SJCRH30 (cell line): Measurements from ENCODE around the gene JARID2. TPM values are rescaled to one million over a fixed set of nuclear protein-coding genes. Genes with fewer than 3 reads are reported as not detected.
"Not testable (repeated sequence)": the region's sequence is repeated elsewhere in the genome, so short reads cannot be mapped to it uniquely, and the experiment has no call there.

ENCODE experiments used
- DNase-seq, 2 experiments: peaks; one replicate each; pipeline ENCODE4 v3.0.0-alpha.2; 2015 to 2020
- H3K27ac ChIP-seq: fragments of 250-450 bp; sonication (Bioruptor Pico); 2 replicates; pipeline ENCODE4 v1.5.1; 2020; ENCODE audit warnings: mild to moderate bottlenecking, moderate library complexity
- H3K27me3 ChIP-seq: fragments of 250-450 bp; sonication (Bioruptor Pico); 2 replicates; pipeline ENCODE4 v1.5.1; 2020; ENCODE audit warnings: mild to moderate bottlenecking, moderate library complexity
- H3K36me3 ChIP-seq: fragments of 250-450 bp; sonication (Bioruptor Pico); 2 replicates; pipeline ENCODE4 v1.5.1; 2020; ENCODE audit warnings: mild to moderate bottlenecking, moderate library complexity
- H3K4me1 ChIP-seq: fragments of 250-450 bp; sonication (Bioruptor Pico); 2 replicates; pipeline ENCODE4 v1.5.1; 2020; ENCODE audit warnings: mild to moderate bottlenecking, moderate library complexity
- H3K4me3 ChIP-seq: fragments of 250-450 bp; sonication (Bioruptor Pico); 2 replicates; pipeline ENCODE4 v1.5.1; 2020; ENCODE audit warnings: mild to moderate bottlenecking, moderate library complexity
- H3K9me3 ChIP-seq: fragments of 250-450 bp; sonication (Bioruptor Pico); replicated peaks from 2 replicates; pipeline ENCODE4 v1.5.1; 2020; ENCODE audit warnings: mild to moderate bottlenecking, moderate library complexity
- total RNA-seq: library from RNA; depleted of rRNA; stranded (reverse); fragments of >200 nt; shearing (Covaris generic); gene quantifications from 2 replicates; pipeline ENCODE4 v1.2.3, GENCODE V29; 2014

The JARID2 gene
- total RNA-seq, 1 experiment from 2014 or later: 18.5 TPM

DNA sequence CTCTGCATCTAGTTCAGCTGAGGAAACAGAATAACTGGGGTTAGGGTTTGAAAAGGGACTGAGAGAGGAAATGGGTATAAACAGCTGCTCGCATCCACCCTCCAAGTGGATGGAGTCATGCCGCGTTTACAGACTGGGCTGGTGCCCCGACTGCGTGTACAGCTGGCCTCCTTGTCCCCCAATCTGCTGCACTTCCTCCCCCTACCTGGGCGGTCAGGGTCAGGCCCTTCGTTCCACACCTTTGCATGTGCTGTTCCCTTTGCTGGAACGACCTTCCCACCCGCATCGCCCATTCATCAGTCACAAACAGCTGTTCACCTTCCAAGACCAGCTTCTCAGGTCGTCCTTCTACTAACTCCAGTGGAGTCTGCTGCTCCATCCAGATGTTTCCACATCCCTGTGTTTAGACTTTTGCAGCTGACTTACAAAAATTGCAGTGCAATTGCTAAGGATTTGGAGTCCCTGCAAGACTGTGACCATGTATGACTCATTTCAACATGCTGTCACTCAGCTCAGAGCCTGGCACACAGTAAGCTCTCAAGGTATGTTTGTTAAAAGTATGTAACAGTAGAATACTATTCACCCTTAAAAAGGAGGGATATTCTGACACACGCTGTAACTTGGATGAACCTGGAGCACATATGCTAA, 287.6 kb downstream of the JARID2 start:
- H3K4me1 ChIP-seq: no peaks in the 10 kb centered on the region
- DNase-seq: no peak
- no peaks in the 10 kb centered on the region for H3K36me3 ChIP-seq
- no peak overlapping the region for H3K27ac ChIP-seq
- H3K27me3 ChIP-seq: no peaks in the 10 kb centered on the region
- no peak overlapping the region for H3K4me3 ChIP-seq
- no peaks in the 10 kb centered on the region for H3K9me3 ChIP-seq

DNA sequence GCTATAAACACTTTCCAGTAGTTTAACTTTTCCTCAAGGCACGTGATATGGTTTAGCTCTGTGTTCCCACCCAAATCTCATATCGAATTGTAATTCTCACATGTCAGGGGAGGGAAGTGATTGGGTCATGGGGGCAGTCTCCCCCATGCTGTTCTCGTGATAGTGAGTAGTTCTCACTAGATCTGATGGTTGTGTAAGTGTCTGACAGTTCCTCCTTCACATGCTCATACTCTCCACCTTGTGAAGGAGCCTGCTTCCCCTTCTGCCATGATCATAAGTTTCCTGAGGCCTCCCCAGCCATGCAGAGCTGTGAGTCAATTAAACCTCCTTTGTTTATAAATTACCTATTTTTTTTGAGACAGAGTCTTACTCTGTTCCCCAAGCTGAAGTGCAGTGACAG, 289.1 kb downstream of the JARID2 start:
- no peak overlapping the region for H3K4me3 ChIP-seq
- no peaks in the 10 kb centered on the region for H3K36me3 ChIP-seq
- H3K4me1 ChIP-seq: no peaks in the 10 kb centered on the region
- H3K27me3 ChIP-seq: no peaks in the 10 kb centered on the region
- no peak for DNase-seq
- no peak overlapping the region for H3K27ac ChIP-seq
- H3K9me3 ChIP-seq: no peaks in the 10 kb centered on the region

DNA sequence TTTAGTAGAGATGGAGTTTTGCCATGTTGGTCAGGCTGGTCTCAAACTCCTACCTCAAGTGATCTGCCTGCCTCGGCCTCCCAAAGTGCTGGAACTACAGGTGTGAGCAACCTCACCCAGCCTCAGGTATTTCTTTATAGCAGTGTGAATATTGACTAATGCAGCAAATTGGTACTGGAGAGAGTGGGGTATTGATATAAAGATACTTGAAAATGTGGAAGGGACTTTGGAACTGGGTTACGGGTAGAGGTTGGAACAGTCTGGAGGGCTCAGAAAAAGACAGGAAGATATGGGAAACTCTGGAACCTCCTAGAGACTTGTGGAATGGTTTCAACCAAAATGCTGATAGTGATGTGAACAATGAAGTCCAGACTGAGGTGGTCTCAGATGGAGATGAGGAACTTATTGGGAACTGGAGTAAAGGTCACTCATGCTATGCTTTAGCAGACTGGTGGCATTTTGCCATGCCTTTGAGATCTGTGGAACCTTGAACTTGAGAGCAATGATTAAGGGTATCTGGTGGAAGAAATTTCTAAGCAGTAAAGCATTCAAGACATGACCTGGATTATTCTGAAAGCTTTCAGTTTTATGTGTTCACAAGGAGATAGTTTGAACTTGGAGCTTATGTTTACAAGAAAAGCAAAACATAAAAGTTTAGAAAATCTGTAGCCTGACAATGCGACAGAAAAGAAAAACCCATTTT, 289.8 kb downstream of the JARID2 start:
- Histone ChIP-seq H3K9me3 (no peaks in the 10 kb centered on the region), H3K4me1 (no peaks in the 10 kb centered on the region), H3K27ac (no peak overlapping the region), H3K36me3 (no peaks in the 10 kb centered on the region), H3K27me3 (no peaks in the 10 kb centered on the region), H3K4me3 (no peak overlapping the region)
- DNase-seq: no peak

DNA sequence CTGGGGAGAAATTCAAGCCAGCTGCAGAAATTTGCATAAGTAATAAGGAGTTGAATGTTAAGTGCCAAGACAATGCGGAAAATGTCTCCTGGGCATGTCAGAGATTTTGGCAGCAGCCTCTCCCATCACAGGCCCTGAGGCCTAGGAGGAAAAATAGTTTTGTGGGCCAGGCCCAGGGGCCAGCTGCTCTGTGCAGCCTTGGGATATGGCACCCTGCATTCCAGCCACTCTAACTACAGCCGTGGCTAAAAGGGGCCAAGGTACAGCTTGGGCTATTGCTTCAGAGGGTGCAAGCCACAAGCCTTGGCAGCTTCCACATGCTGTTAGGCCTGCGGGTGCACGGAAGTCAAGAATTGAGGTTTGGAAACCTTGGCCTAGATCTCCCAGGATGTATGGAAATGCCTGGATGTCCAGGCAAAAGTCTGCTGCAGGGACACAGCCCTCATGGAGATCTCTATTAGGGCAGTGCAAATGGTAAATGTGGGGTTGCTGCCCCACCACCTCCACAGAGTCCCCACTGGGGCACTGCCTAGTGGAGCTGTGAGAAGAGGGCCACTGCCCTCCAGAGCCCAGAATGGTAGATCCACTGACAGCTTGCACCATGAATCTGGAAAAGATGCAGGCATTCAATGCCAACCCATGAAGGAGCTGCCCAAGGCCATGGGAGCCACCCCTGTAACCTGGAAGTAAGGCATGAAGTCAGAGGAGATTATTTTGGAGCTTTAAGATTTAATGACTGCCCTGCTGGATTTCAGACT, 290.5 kb downstream of the JARID2 start:
- no peaks in the 10 kb centered on the region for H3K9me3 ChIP-seq
- DNase-seq: no peak
- no peaks in the 10 kb centered on the region for H3K27me3 ChIP-seq
- no peaks in the 10 kb centered on the region for H3K36me3 ChIP-seq
- H3K4me3 ChIP-seq: no peak overlapping the region
- no peaks in the 10 kb centered on the region for H3K4me1 ChIP-seq
- H3K27ac ChIP-seq: no peak overlapping the region

DNA sequence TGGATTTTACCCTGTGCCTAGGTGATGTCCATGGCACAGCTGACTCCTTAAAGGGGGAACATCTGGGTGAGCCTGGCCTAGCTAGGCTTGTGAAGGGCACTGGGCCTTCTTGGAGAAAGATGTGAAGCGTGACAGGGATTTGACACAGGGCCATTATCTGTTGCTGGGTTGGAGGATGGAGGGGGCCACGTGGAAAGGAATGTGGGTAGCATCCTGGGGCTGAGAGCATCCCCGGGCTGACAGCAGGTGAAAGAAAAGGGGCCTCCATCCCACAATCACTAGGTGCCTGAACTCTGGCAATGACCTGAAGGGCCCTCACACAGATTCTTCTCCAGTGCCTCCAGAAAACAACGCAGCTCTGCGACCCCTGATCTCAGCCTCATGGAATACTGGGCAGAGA, 292.2 kb downstream of the JARID2 start:
- DNase-seq: no peak
- Histone ChIP-seq H3K27ac (no peak overlapping the region), H3K4me1 (no peaks in the 10 kb centered on the region), H3K27me3 (no peaks in the 10 kb centered on the region), H3K9me3 (no peaks in the 10 kb centered on the region), H3K4me3 (no peak overlapping the region), H3K36me3 (no peaks in the 10 kb centered on the region)

DNA sequence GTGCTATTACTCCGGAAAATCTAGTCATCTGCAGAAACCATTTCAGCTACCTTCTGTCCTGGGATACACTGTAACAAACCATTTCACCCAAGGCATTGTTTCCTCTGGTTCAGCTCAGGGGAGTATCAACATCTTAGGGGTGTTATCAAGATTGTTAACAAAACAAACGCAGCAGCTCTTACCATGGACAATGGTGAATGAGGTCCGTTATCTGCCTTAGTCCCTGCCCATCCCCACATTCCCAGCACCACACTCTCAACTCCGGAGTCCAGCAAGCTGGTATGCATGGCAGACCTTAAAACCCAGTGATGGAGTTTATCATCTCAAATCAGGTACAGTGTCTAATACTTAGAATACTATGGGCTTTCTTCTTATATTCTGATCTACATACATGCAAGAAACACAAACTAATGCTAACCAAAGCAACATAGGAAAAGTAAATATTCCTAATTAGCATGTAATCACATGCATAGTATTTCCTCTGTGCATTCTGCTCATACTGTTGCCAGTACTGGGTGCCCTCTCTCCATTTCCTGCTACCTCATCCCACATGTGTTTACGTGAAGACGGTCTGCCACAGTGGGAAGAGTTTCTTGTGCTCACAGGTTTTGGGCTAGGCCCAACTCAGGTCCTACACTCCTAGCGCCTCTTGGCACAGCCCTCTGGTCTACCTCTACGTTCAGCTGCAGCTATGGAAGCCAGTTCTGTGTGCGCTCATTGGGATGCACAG, 293.1 kb downstream of the JARID2 start:
- Histone ChIP-seq H3K9me3 (no peaks in the 10 kb centered on the region), H3K4me1 (no peaks in the 10 kb centered on the region), H3K27me3 (no peaks in the 10 kb centered on the region), H3K27ac (no peak overlapping the region), H3K36me3 (no peaks in the 10 kb centered on the region), H3K4me3 (no peak overlapping the region)
- no peak for DNase-seq

DNA sequence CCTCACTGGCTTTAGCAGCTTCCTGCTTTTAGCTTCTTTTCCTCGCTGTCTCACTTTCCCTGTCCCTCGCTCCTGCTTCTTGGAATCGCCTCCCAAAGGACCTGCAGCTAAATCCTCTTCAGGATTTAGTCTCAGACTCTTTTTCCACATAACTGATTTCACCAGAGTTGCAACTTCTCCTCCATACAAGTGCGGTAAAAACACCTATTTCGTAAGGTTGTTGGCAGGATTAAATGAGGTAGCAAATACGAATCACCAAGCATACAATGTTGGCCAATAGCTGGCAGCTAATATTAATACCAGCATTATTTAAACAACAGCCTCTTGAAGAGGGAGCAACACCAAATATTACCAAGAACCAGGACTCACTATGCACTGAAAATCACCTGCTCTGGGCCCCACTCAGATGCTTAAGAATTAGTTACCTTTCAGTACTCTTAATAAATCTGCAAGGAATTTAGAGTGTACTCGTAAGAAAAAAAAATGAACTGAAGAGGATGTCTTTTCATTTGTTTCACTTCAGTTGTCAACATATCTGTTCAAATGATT, 293.9 kb downstream of the JARID2 start:
- Histone ChIP-seq H3K4me3 (no peak overlapping the region), H3K27ac (no peak overlapping the region), H3K27me3 (no peaks in the 10 kb centered on the region), H3K4me1 (no peaks in the 10 kb centered on the region), H3K9me3 (no peaks in the 10 kb centered on the region), H3K36me3 (no peaks in the 10 kb centered on the region)
- no peak for DNase-seq

DNA sequence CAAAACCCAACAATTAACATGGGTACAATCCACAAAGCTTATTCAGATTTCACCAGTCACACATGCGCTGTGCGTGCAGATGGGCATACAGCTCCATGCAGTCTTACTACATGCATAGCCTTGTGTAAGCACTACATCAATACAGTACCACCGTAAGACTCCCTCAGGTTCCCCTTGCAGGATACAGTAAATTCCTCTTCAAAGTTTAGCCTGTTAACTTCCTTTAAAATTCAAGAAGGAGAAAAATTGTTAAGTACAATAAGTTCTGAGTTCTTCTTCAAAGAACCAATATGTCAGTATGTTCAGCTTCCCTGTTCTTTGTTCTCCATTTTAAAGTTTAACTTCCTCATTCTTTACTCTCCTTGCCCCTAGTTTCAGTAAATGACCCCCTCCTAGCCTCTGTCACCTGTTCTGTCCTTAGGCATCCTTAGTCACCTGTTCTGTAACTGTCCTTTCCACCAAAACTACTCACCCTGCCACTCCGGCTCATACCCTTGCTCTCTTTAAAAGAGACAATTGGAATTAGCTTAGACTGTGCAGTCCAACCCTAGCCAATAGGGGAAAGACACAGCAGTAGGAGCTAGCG, 297.6 kb downstream of the JARID2 start:
- H3K27ac ChIP-seq, H3K9me3 ChIP-seq, DNase-seq, H3K36me3 ChIP-seq, H3K4me3 ChIP-seq, H3K27me3 ChIP-seq: not testable (repeated sequence)
- peaks cover 14% of the 10 kb centered on the region for H3K4me1 ChIP-seq

DNA sequence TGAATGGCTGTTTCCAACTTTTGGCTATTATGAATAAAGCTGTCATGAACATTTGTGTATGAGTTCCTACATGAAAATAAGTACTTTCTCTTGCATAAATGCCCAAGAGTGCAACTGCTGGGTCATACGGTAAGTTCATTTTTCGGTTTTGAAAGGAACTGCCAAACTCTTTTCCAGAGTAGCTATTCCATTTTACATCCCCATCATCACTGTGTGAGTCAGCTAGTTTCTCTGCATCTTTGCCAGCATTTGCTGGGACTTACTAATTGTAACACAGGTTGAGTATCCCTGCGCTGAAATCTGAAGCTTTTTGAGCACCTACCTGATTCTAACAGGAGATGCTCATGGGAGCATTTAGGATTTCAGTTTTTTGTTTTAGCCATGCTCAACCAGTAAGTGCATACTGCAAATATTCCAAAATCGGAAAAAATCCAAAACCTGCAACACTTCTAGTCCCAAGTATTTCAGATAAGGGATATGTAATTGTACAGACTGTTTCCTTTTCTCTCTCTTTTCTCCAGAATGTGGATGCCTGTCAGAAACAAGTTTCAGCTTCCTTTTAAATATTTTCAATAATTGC, 298.5 kb downstream of the JARID2 start:
- DNase-seq: no peak
- H3K4me3 ChIP-seq: no peak overlapping the region
- H3K4me1 ChIP-seq: peaks cover 16% of the 10 kb centered on the region
- H3K27ac ChIP-seq: no peak overlapping the region
- no peaks in the 10 kb centered on the region for H3K9me3 ChIP-seq
- H3K27me3 ChIP-seq: no peaks in the 10 kb centered on the region
- H3K36me3 ChIP-seq: no peaks in the 10 kb centered on the region

DNA sequence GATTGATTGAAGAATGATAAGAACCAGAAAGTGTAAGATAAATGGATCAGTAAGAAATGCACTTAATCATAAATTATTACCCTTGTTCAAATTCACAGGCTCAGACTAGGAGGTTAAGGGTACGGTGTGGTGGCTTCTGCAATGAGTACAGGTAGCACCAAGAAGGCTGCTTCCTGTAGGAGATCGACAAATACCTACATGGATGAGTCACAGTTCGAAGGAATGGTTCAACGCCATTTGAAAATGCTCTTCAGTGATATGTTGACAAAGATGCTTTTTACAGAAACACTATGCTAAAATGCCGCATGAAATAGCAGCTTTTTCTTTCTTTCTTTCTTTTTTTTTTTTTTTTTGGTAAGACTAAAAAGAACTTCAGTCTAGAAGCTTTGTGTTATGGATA, 300.7 kb downstream of the JARID2 start:
- Histone ChIP-seq H3K4me3 (no peak overlapping the region), H3K4me1 (peaks cover 26% of the 10 kb centered on the region), H3K9me3 (no peaks in the 10 kb centered on the region), H3K36me3 (no peaks in the 10 kb centered on the region), H3K27me3 (no peaks in the 10 kb centered on the region), H3K27ac (peak overlapping the region; percentile 67; the same call in 1 of the 2 replicates)
- DNase-seq: no peak

DNA sequence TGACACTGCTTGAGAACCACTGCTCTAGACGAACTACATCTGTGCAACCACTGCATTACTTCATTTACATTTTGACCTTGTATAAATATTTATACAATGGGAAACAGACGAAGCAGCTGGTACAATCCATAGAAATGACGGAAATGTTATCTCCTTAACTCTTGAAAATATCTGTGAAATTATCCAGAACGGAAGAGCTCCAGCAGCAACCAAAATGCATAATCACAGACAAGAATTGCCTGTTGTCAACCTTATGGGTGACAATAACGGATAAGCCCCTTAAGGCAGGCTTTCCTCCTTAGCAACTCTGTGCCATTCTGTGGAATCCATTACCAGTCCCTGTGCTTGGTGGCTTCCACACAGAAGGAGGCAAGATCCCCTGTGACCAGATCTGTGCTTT, 301.5 kb downstream of the JARID2 start:
- Histone ChIP-seq H3K4me3 (no peak overlapping the region), H3K27me3 (no peaks in the 10 kb centered on the region), H3K9me3 (no peaks in the 10 kb centered on the region), H3K36me3 (no peaks in the 10 kb centered on the region), H3K27ac (peak overlapping the region; percentile 67), H3K4me1 (peaks cover 31% of the 10 kb centered on the region)
- peak; percentile 37 to 70 for DNase-seq

DNA sequence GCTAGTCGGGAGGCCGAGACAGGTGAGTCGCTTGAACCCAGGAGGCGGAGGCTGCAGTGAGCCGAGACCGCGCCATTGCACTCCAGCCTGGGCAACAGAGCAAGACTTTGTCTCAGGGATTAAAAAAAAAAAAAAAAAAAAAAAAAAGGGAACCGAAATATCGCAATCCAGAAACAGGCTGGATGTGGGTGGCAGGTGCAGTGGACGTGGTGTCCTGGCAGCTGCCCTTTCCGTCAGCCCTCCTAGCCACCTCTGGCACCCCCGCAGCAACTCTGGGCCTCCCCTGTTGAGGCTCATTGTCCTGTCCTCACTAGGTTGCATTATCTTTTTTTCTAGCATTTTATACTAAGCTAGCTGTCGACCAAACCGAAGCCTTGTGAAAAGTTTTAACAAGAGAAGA, 303.5 kb downstream of the JARID2 start:
- no peaks in the 10 kb centered on the region for H3K9me3 ChIP-seq
- no peaks in the 10 kb centered on the region for H3K36me3 ChIP-seq
- no peak overlapping the region for H3K27ac ChIP-seq
- DNase-seq: peak in 1 of 2 experiments; percentile 13
- peaks cover 31% of the 10 kb centered on the region for H3K4me1 ChIP-seq
- H3K27me3 ChIP-seq: no peaks in the 10 kb centered on the region
- no peak overlapping the region for H3K4me3 ChIP-seq

DNA sequence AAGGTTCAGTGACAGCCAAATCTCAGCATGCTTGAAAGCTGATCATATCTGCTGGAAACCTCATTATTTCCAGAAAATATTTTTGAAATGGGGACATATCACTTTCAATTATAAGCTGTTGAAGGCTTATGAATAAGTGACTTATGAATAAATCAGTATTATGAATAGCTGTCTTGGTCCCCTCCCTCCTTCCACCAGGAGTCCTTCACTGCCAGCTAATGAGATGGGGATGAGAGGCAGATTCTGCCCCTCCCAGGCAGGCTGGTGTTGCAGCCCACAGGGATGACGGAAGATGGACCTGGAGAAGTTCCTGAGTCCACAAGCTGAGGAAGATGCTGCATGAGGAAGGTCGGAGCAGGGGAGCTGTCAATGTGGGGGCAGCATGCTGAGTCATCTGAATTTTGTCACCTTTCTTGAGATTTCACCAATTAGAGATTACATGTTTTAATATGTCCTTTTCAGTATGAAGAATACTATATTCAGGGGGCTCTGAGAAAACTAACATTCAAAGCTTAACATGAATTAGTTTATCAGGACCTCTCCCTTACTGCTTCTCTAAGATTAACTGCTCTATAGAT, 304.8 kb downstream of the JARID2 start:
- Histone ChIP-seq H3K36me3 (no peaks in the 10 kb centered on the region), H3K27me3 (no peaks in the 10 kb centered on the region), H3K27ac (no peak overlapping the region), H3K9me3 (no peaks in the 10 kb centered on the region), H3K4me1 (peaks cover 31% of the 10 kb centered on the region), H3K4me3 (no peak overlapping the region)
- no peak for DNase-seq

DNA sequence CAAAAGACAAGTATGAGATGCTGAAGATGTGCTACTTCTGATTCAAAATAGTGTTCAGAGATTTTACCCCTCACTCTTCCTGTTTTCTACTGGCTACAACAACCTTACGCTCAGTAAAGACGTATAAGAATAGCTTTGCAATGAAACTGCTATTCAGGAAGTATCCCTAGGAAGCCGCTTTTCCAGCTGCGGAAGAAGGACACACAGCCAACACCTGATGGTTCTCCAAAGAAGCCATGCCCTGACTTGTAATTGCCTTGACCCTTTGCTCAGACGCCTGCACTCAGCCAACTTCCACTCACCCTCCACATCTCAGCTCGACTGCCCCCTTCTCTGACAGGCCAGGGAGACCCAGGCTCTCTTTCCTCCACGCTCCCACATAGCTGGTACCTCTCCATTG, 305.4 kb downstream of the JARID2 start:
- Histone ChIP-seq H3K27me3 (no peaks in the 10 kb centered on the region), H3K27ac (no peak overlapping the region), H3K36me3 (no peaks in the 10 kb centered on the region), H3K4me1 (peaks cover 31% of the 10 kb centered on the region), H3K9me3 (no peaks in the 10 kb centered on the region), H3K4me3 (no peak overlapping the region)
- no peak for DNase-seq
